Gastrocnemius medialis (tissue), 4 donors: ENCODE results near the gene CCNB1IP1. TPM values are rescaled to one million over a fixed set of nuclear protein-coding genes. Genes with fewer than 3 reads are reported as not detected.
"Not testable (repeated sequence)": the region's sequence is repeated elsewhere in the genome, so short reads cannot be mapped to it uniquely, and the experiment has no call there.

Experiments
- ATAC-seq, 2 donors: fragments of 150-250 bp; one replicate each; pipeline ENCODE4 v1.9.1; 2016
- DNase-seq, 2 donors: peaks; one replicate each; pipeline ENCODE4 v3.0.0-alpha.2; 2019
- H3K27ac ChIP-seq, 4 donors: fragments of 200-600 bp; sonication (generic); 1 replicate in 1 of 4; 2 replicates in 3 of 4; pipeline ENCODE4 v1.5.1; 2016 to 2018; ENCODE audit warnings: mild to moderate bottlenecking in 2 of 4, moderate library complexity in 1 of 4
- H3K27me3 ChIP-seq, 3 donors: fragments of 200-600 bp; sonication (generic) in 2 of 3; 1 replicate in 1 of 3; 2 replicates in 2 of 3; pipeline versions ENCODE4 v1.5.1 to v1.6.0; 2016 to 2019; ENCODE audit warnings: mild to moderate bottlenecking in 1 of 3, moderate library complexity in 1 of 3
- H3K36me3 ChIP-seq, 2 donors: fragments of 200-600 bp; sonication (generic) in 1 of 2; one replicate each; pipeline ENCODE4 v1.5.1; 2017 to 2018
- H3K4me1 ChIP-seq, 2 donors: fragments of 200-600 bp; sonication (generic) in 1 of 2; one replicate each; pipeline ENCODE4 v1.5.1; 2016 to 2017; ENCODE audit warnings: mild to moderate bottlenecking in 2 of 2
- H3K4me3 ChIP-seq, 4 donors: fragments of 200-600 bp; sonication (generic) in 3 of 4; 1 replicate in 1 of 4; 2 replicates in 3 of 4; pipeline ENCODE4 v1.5.1; 2016 to 2019; ENCODE audit warnings: mild to moderate bottlenecking in 2 of 4
- H3K9me3 ChIP-seq, 3 donors: fragments of 200-600 bp; sonication (generic) in 2 of 3; 1 replicate in 1 of 3; 2 replicates in 2 of 3; pipeline ENCODE4 v1.5.1; 2016 to 2019
- POLR2A ChIP-seq, 2 donors: fragments of 450-650 bp; IDR thresholded peaks; one replicate each; pipeline ENCODE4 v1.6.1; 2017; ENCODE audit warnings: antibody characterized with exemption in 2 of 2, mild to moderate bottlenecking in 2 of 2, moderate library complexity in 2 of 2
- in situ Hi-C, 4 donors: fragments of 200-750 bp; cut with MboI; loops; one replicate each; pipeline versions ENCODE4 v1.15.0 to v1.8.0; 2017; ENCODE audit warnings: low sequenced_read_pairs in 4 of 4
- intact Hi-C: fragments of 100-400 bp; cut with DNase I; formaldehyde crosslinking; loops from one replicate; pipeline ENCODE4 v1.15.1; 2023; ENCODE audit warnings: low total_unique reads
- total RNA-seq, 4 donors: library from RNA; depleted of rRNA; stranded (reverse); fragments of >200 nt; gene quantifications; one replicate each; pipeline versions ENCODE4 v1.1.0 to v1.2.3, GENCODE V29; 2016
- TF ChIP-seq, protein P1 (sequence below), 5 experiments: fragments of 450-650 bp in 3 of 5; fragments of 200-600 bp in 2 of 5; sonication (generic) in 2 of 5; IDR thresholded peaks in 4 of 5; conservative IDR thresholded peaks in 1 of 5; 1 replicate in 4 of 5; 2 replicates in 1 of 5; pipeline ENCODE4 v1.5.1; 2016 to 2019; ENCODE audit warnings: antibody characterized with exemption in 5 of 5, mild to moderate bottlenecking in 3 of 5, moderate library complexity in 3 of 5

Gene CCNB1IP1
- total RNA-seq, 4 donors from 2014 or later: 15.7 to 42.9 (median 30.2) TPM

- H3K27ac ChIP-seq: peak within 1 kb of the TSS; percentile 31 to 62 (median 51)
- in situ Hi-C loops: no loop called here
Measured at GRCh38 chr14:20305265-20306078, 27.6 kb downstream of the CCNB1IP1 start, which contains the start of gene TTC5. Gene TTC5, minus strand, starts transcription at chr14:20305951. Its CDS starts 14 bp downstream, at chr14:20305937.

GRCh38 chr14:20302042-20302755 is 30.9 kb downstream of the CCNB1IP1 start:
- H3K36me3 ChIP-seq: peaks cover 0 to 48% of the 10 kb centered on the region in 2 donors
- no peak for DNase-seq
- no peak overlapping the region for H3K4me3 ChIP-seq
- no peaks in the 10 kb centered on the region for H3K9me3 ChIP-seq
- no peaks in the 10 kb centered on the region for H3K27me3 ChIP-seq
- intact Hi-C loops: no loop called here
- peaks cover 10 to 13% of the 10 kb centered on the region in 2 donors for H3K4me1 ChIP-seq
- no peak for ATAC-seq
- no peak overlapping the region for H3K27ac ChIP-seq
- in situ Hi-C loops: no loop called here
- TF ChIP-seq POLR2A (IDR thresholded peaks at IDR 0.05): no peak
- TF ChIP-seq, protein P1, sequence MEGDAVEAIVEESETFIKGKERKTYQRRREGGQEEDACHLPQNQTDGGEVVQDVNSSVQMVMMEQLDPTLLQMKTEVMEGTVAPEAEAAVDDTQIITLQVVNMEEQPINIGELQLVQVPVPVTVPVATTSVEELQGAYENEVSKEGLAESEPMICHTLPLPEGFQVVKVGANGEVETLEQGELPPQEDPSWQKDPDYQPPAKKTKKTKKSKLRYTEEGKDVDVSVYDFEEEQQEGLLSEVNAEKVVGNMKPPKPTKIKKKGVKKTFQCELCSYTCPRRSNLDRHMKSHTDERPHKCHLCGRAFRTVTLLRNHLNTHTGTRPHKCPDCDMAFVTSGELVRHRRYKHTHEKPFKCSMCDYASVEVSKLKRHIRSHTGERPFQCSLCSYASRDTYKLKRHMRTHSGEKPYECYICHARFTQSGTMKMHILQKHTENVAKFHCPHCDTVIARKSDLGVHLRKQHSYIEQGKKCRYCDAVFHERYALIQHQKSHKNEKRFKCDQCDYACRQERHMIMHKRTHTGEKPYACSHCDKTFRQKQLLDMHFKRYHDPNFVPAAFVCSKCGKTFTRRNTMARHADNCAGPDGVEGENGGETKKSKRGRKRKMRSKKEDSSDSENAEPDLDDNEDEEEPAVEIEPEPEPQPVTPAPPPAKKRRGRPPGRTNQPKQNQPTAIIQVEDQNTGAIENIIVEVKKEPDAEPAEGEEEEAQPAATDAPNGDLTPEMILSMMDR (IDR thresholded peaks at IDR 0.05 in 4 of 5, conservative IDR thresholded peaks at IDR 0.05 in 1 of 5): no peak

More at GRCh38 chr14:20305265-20306078, 27.6 kb downstream of the CCNB1IP1 start, which contains the start of gene TTC5:
- Histone ChIP-seq H3K27me3 (no peaks in the 10 kb centered on the region), H3K36me3 (peaks cover 0 to 15% of the 10 kb centered on the region in 2 donors), H3K9me3 (no peaks in the 10 kb centered on the region), H3K4me3 (peak within 1 kb of the TSS; percentile 57 to 81 (median 73)), H3K4me1 (peaks cover 10 to 13% of the 10 kb centered on the region in 2 donors)
- TF ChIP-seq POLR2A (IDR thresholded peaks at IDR 0.05): no peak
- TF ChIP-seq, protein P1 (IDR thresholded peaks at IDR 0.05 in 4 of 5, conservative IDR thresholded peaks at IDR 0.05 in 1 of 5): peak; percentile 64 to 90 (median 82)
- ATAC-seq (peak; percentile 94 to 98), DNase-seq (peak; percentile 61 to 76)
- intact Hi-C loops: loop anchor here (5.0 kb wide), 1 partner anchor 307 kb away; no protein-coding TSS in a partner anchor

DNA sequence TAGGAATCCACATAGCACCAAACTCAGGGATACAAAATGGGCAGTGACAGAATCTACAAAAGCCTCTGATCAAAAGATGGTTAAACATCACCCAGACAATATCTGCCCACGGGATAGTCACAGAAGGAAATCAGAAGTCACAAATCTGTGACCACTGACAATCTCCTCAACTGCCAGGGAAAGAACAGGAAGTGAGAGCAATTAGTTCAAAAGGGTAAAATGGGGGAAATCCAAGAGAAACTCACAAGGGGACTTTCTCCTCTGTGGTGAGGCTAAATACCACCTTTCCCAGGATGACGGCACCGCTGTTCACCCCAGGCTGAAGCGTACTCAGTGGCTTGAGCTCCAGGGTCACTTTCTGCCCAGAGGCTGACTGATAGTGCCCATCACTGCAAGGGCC is 38.0 kb downstream of the CCNB1IP1 start:
- no peak overlapping the region for H3K27ac ChIP-seq
- no peak for DNase-seq
- ATAC-seq: no peak
- TF ChIP-seq, protein P1 (IDR thresholded peaks at IDR 0.05 in 4 of 5, conservative IDR thresholded peaks at IDR 0.05 in 1 of 5): no peak
- TF ChIP-seq POLR2A (IDR thresholded peaks at IDR 0.05): no peak
- H3K4me1 ChIP-seq: no peaks in the 10 kb centered on the region
- H3K36me3 ChIP-seq: peaks cover 6 to 97% of the 10 kb centered on the region in 2 donors
- no peak overlapping the region for H3K4me3 ChIP-seq
- intact Hi-C loops: no loop called here
- no peaks in the 10 kb centered on the region for H3K9me3 ChIP-seq
- no peaks in the 10 kb centered on the region for H3K27me3 ChIP-seq
- in situ Hi-C loops: no loop called here

GRCh38 chr14:20294636-20295035 is 38.4 kb downstream of the CCNB1IP1 start:
- no peak for ATAC-seq
- TF ChIP-seq, protein P1 (IDR thresholded peaks at IDR 0.05 in 4 of 5, conservative IDR thresholded peaks at IDR 0.05 in 1 of 5): no peak
- TF ChIP-seq POLR2A (IDR thresholded peaks at IDR 0.05): no peak
- Histone ChIP-seq H3K9me3 (no peaks in the 10 kb centered on the region), H3K4me3 (no peak overlapping the region), H3K4me1 (no peaks in the 10 kb centered on the region), H3K27me3 (no peaks in the 10 kb centered on the region), H3K27ac (no peak overlapping the region), H3K36me3 (peaks cover 6 to 97% of the 10 kb centered on the region in 2 donors)
- intact Hi-C loops: no loop called here
- in situ Hi-C loops: no loop called here
- no peak for DNase-seq

GRCh38 chr14:20281998-20282397 is 51.1 kb downstream of the CCNB1IP1 start:
- H3K36me3 ChIP-seq, H3K9me3 ChIP-seq, in situ Hi-C loops, H3K4me3 ChIP-seq, DNase-seq, intact Hi-C loops, ATAC-seq, H3K27ac ChIP-seq, H3K27me3 ChIP-seq, H3K4me1 ChIP-seq: not testable (repeated sequence)

GRCh38 chr14:20280265-20280664 is 52.8 kb downstream of the CCNB1IP1 start:
- H3K36me3 ChIP-seq, in situ Hi-C loops, H3K4me3 ChIP-seq, ATAC-seq, intact Hi-C loops, H3K27me3 ChIP-seq, H3K9me3 ChIP-seq, DNase-seq, H3K4me1 ChIP-seq, H3K27ac ChIP-seq: not testable (repeated sequence)
